ENCODE measurements around the gene SLC25A47.

SLC25A47 gene

DNA sequence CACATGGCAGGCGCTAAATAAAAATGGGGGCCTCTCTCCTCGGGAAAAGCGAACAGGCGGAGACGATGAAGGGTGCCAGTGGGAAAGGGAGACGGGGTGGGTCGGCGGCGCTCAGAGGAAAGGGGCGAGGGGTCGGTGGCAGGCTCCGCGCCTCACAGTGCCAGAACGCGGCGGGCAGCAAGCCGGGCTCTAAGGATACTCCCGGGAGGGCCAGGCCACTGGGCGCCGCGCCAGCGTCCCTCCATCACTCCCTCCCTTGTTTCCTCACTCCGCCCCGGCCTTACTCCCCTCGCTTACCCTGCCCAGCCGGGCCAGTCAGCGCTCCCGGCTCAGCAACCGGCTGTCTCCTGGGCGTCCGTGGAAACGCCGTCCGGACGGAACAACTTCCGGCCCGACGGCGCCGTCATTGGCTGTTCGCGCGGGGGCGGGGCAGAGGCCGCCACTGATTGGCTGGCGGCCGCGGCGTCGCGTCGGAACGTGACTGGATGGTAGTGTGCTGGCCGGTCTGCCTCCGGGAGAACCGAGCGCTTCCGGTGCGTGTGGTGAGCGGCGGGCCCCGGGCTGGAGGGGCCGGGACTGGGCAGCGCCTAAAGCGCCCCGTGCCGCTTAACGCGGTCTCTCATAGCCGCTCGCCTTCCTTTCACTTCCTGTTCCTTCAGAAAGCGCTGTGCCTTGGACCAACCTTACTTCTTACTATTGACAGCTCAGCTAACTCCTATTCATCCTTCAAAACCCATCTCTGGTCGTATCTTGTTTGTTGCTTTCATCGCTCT is 53.0 kb downstream of the SLC25A47 start, which contains the start of gene WDR25:
Gene WDR25, plus strand, starts transcription at position 523 of the 773 bp plus-strand sequence.
- DNase-seq (ENCODE audit: low spot score) = peak; percentile 81

DNA sequence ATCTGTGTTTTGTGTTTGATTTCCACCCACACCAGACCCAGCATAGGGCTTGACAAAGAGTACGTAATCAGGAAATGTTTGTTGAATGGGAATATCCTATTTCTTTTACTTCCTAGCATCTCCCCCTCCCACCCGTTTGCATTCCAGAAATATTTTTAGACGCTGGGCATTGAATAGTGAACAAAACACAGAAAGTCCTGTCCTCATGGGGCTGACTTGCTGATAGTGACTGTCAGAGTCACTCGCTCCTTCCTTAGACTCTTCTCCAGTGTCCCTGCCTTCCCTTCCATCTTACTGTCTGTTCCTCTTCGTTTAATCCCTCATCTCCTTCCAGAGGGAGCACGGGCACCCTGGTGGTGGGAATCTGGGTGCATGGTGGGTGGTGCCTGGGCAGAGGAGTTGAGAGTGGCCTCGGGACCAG is 53.6 kb downstream of the SLC25A47 start:
- DNase-seq (ENCODE audit: low spot score) = peak; percentile 20
